ENCODE data around the gene ZBTB37.
"Not testable (repeated sequence)": the region's sequence is repeated elsewhere in the genome, so short reads cannot be mapped to it uniquely, and the experiment has no call there.

GRCh38 chr1:173859547-173859946, 8.6 kb upstream of the ZBTB37 start:
- not testable (repeated sequence) for TF ChIP-seq MAX (IDR thresholded peaks at IDR 0.05; ENCODE audit: low read depth, low read length); CTCF (IDR thresholded peaks at IDR 0.05; ENCODE audit: low read depth, low read length); POLR2A (IDR thresholded peaks at IDR 0.05; ENCODE audit: extremely low read depth, insufficient read length); MYC (IDR thresholded peaks at IDR 0.05; ENCODE audit: low read depth, low read length)

Measured in NB4 (cell line).